DMS 273 (cell line): ENCODE results near the gene USP40.

Source experiments
- DNase-seq: peaks from one replicate; lab custom pipeline; 2025; ENCODE audit not compliant: unreplicated experiment; lab: John Stamatoyannopoulos, UW

USP40 gene

GRCh38 chr2:233479616-233480489 is 86.7 kb downstream of the USP40 start:
- DNase-seq: no peak

GRCh38 chr2:233477548-233478433 is 88.8 kb downstream of the USP40 start:
- no peak for DNase-seq

GRCh38 chr2:233476651-233477547 is 89.7 kb downstream of the USP40 start:
- DNase-seq: no peak

DNA sequence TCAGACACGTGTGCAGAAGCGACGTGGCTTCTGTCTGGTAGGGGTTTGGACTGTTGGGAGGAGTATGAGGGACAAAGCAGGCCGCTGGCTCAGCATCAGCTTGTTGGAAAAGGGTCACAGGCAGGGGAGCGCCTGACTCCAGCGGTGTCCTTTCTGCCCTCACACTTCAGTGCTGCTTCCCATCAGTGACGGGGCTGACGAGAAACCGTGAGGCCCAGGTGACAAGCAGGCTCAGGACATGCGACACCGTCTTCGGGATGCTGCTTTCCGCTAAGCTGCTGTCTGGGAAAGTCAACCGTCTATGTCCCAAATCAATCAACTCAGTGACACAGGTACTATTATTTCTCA is 90.5 kb downstream of the USP40 start:
- DNase-seq: no peak

- DNase-seq: no peak
These were observed 92.0 kb downstream of the USP40 start for GRCh38 chr2:233474308-233475160.

DNA sequence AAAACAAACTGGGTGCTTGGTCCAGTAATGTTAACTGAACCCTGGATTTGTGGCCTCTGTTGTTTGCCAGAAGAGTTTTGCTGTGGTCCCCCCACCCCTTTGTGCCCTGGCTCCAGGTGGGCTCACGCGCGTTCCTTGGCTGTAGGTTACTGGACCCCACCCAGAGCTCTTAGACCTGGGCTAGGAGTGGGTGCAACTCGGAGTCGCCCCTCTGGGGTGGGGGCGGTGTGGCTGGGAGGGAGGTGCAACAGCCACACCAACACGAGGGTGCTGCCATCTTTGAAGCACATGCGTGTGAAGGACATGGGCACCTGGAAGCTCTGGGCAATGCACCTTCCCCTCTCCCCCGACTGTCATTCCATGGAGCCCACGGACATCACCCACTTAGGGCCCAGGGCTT is 92.7 kb downstream of the USP40 start:
- no peak for DNase-seq

GRCh38 chr2:233473386-233473791 is 93.2 kb downstream of the USP40 start:
- no peak for DNase-seq

DNA sequence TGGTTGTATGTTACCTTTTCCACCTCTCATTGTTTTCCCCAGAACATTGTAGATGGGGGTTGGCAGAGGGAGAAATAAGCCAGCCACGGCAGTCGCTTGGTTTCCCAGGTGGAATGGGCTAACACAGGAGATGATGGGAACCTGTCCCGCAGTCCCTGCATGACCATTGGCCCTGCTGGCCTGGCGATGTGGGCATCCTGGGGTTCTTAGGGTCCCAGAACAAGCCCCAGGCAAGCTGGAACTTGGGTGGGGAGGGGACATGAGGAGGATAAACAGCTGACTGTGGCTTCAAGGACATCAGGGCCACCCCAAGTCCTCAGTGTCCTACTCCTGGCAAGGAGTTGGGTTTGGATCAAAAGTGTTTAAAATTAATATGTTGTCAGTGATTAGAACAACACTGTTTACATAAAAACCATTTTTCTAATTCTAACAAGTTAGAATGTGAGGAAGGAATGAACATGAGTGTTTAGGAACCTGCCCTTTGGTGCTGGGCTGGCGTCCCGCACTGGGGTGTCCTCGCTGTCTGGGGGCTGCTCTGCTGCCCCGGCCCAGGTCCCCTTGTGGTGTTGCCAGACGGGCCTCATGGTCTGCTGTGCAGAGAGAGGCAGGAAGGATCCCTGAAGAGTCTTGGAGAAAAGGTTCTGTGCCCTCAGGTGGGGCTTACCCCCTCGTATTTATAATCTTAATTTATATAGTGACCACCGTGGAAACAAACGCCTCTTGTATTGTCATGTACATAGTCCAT is 95.1 kb downstream of the USP40 start:
- DNase-seq: no peak

DNA sequence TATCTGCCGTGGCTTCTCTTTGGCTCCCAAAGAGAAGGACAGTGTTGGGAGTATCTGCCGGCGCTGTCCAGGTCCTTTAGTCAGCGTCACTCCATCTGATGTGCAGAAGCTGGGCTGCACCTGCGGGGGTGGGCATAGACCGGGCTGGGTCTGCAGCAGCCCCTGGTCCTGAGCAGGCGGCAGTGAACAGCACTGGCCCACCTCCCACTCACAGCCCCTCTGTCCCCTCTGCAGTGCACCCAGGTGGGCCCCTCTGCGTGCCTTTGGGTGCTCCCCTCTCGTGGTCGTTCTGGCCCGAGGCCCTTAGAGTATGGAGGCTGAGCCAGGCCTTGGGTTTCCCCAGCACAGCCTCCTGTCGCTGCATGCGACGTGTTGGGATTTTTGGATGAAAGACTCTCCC is 95.7 kb downstream of the USP40 start:
- no peak for DNase-seq

GRCh38 chr2:233470011-233470687 is 96.4 kb downstream of the USP40 start:
- DNase-seq: no peak

- DNase-seq: no peak
These were observed 97.1 kb downstream of the USP40 start for GRCh38 chr2:233469261-233470010.

GRCh38 chr2:233468741-233469110 is 97.9 kb downstream of the USP40 start:
- no peak for DNase-seq

- no peak for DNase-seq
These were observed 98.4 kb downstream of the USP40 start for GRCh38 chr2:233468047-233468740.

DNA sequence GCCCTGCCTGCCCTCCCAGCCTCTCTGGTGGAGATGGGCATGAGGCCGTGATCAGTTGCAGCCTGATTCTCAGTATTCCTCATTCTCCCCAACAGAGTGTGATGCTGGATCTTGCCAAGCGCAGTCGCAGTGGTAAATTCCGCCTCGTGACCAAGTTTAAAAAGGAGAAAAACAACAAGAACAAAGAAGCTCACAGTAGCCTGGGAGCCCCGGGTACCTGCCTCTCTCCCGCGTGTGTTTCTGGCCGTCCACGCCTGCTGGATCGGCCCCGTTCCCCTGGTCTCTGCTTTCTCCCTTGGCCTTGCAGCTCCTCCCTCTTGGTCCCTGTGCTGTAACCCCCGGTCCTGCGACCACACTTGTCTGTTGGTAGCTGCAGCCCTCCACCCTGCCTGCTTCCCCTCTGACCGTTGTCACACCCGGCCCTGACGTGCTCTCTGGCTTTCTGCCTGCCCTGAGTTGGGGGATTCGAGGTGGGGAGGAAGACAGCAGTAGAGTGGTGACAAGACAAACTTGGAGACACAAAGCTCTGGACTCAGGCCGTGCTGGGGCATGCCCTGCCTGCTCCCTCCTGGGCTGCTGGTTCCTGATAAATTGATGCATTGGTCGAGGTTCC is 99.5 kb downstream of the USP40 start:
- no peak for DNase-seq

DNA sequence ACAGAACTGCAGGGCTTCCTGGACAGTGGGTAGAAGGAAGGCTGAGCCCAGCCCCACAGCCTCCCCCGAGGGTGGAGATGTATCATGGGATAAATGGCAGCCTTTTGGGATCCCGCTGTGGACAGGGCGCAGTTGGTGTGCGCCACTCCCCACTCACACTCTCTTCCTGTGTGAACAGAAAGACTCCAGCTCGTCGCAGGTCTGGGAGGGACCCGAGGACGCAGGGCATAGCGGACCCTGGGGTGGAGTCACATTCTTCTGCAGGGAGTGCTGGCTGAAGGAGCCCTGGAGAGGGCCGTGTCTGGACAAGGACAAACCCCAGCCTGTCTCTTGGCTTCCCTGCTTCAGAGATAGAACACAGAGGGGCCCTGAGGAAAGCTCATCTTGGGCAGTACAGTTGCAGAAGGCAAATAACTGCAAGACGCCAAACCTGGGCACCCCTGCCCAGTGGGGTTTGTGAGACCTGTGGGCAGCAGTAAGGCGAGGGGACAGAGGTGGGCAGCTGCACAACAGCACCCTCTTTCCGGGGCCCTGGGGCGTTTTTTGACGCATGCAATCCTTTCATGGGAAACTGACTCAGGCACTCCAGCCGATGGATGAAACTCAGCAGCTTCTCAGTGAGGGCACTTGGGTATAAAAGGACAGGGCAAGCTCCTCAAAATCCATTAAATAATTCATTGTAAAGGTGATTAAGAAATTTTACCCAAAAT is 101.9 kb downstream of the USP40 start:
- DNase-seq: no peak

GRCh38 chr2:233464056-233464455 is 102.5 kb downstream of the USP40 start:
- no peak for DNase-seq

- DNase-seq: no peak
These were observed 103.0 kb downstream of the USP40 start for GRCh38 chr2:233463586-233463985.
